Uterus (tissue), 4 donors: ENCODE measurements around the gene PFKFB3. TPM values are rescaled to one million over a fixed set of nuclear protein-coding genes. Genes with fewer than 3 reads are reported as not detected.
A peak's percentile ranks its signal among the peaks of the same experiment; 100 is the strongest.

ENCODE experiments used
- DNase-seq, 2 donors: peaks; one replicate each; pipeline ENCODE4 v3.0.0-alpha.2; 2019 to 2020
- H3K27ac ChIP-seq, 2 donors: fragments of 200-600 bp; sonication (generic); 1 replicate in 1 of 2; 2 replicates in 1 of 2; pipeline ENCODE4 v1.5.1; 2016 to 2018
- H3K27me3 ChIP-seq, 2 donors: fragments of 200-600 bp; sonication (generic); one replicate each; pipeline ENCODE4 v1.5.1; 2018 to 2019; ENCODE audit warnings: control low read depth in 1 of 2
- H3K36me3 ChIP-seq, 2 donors: fragments of 200-600 bp; sonication (generic); one replicate each; pipeline ENCODE4 v1.5.1; 2019; ENCODE audit warnings: control low read depth in 1 of 2
- H3K4me1 ChIP-seq, 2 donors: fragments of 200-600 bp; sonication (generic); one replicate each; pipeline ENCODE4 v1.5.1; 2018 to 2019; ENCODE audit warnings: control low read depth in 1 of 2
- H3K4me3 ChIP-seq, 2 donors: fragments of 200-600 bp; sonication (generic); 1 replicate in 1 of 2; 2 replicates in 1 of 2; pipeline ENCODE4 v1.5.1; 2018 to 2019; ENCODE audit warnings: mild to moderate bottlenecking in 1 of 2
- H3K9me3 ChIP-seq, 2 donors: fragments of 200-600 bp; sonication (generic); one replicate each; pipeline ENCODE4 v1.5.1; 2019; ENCODE audit warnings: control low read depth in 1 of 2
- CTCF ChIP-seq, 4 experiments: fragments of 200-600 bp in 2 of 4; fragments of 450-650 bp in 2 of 4; sonication (generic) in 2 of 4; IDR thresholded peaks; one replicate each; pipeline ENCODE4 v1.5.1; 2016 to 2019; ENCODE audit warnings: antibody characterized with exemption in 4 of 4, mild to moderate bottlenecking in 2 of 4, moderate library complexity in 1 of 4
- POLR2A ChIP-seq, 2 donors: fragments of 450-650 bp; IDR thresholded peaks; one replicate each; pipeline ENCODE4 v1.6.1; 2016; ENCODE audit warnings: antibody characterized with exemption in 2 of 2, mild to moderate bottlenecking in 1 of 2, moderate library complexity in 1 of 2
- intact Hi-C: fragments of 100-400 bp; cut with DNase I; formaldehyde crosslinking; loops from one replicate; pipeline ENCODE4 v1.15.1; 2023; ENCODE audit warnings: low total_unique reads
- total RNA-seq, 4 donors: library from RNA; depleted of rRNA in 3 of 4; stranded (reverse); fragments of >200 nt in 3 of 4; gene quantifications; one replicate each; pipeline versions ENCODE4 v1.1.0 to v1.2.4, GENCODE V29; 2014 to 2023
- donor health status: DM: yes; HTN: yes; CAD: no.

Gene PFKFB3
- total RNA-seq, 4 donors from 2014 or later, result 7.4 to 54.5 (median 14.7) TPM

DNA sequence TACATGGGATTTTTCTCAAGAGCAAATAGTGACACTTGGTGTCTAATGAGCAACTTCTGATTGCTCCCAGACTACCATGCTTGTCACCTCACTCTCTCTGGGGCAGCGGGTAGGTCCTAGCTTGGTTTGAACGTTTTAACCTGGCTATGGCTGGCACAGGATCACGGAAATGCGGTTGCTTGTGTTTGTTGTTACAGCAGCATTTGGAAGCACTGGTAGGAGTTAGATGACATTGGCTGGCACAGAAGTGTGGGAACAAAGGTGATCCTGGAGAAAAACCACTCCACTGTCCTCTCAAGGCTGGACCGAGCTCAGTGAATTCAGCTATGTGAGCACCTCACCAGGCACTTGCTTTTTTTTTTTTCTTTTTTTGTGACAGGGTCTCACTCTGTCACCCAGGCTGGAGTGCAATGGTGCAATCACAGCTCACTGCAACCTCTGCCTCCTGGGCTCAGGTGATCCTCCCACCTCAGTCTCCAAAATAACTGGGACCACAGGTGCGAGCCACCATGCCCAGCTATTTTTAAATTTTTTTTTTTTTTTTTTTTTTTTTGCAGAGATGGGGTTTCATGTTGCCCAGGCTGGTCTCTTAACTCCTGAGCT lies 3.5 kb upstream of the PFKFB3 start:
- Histone ChIP-seq H3K27me3 (no peaks in the 10 kb centered on the region), H3K27ac (no peak overlapping the region), H3K4me3 (no peak overlapping the region), H3K36me3 (no peaks in the 10 kb centered on the region), H3K4me1 (peaks cover 0 to 14% of the 10 kb centered on the region in 2 donors), H3K9me3 (no peaks in the 10 kb centered on the region)
- intact Hi-C loops, result no loop called here
- no peak for DNase-seq
- TF ChIP-seq CTCF (IDR thresholded peaks at IDR 0.05) (no peak), POLR2A (IDR thresholded peaks at IDR 0.05) (no peak)

DNA sequence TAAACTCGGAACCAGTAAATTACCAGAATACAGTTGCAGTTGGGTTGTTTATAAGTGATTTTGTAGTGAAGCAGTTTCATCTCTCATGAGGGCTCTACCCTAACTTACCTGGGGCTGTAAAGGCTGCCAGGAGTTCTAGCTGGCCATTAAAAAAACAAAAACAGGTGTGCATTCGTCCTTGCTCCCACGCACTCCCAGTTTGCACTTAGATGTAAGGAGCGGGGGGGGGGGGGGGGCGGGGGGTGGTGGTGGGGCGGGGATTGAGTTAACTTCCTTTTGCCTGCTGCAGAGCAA lies 2.3 kb upstream of the PFKFB3 start:
- TF ChIP-seq POLR2A (IDR thresholded peaks at IDR 0.05) (no peak), CTCF (IDR thresholded peaks at IDR 0.05) (no peak)
- Histone ChIP-seq H3K4me3 (peak overlapping the region in 1 of 2 donors; percentile 49), H3K4me1 (peaks cover 0 to 22% of the 10 kb centered on the region in 2 donors)

GRCh38 chr10:6200734-6201515 lies 1.8 kb upstream of the PFKFB3 start:
- no peaks in the 10 kb centered on the region for H3K27me3 ChIP-seq
- peak overlapping the region; percentile 49 to 64 for H3K4me3 ChIP-seq
- no peaks in the 10 kb centered on the region for H3K36me3 ChIP-seq
- no peak for TF ChIP-seq POLR2A (IDR thresholded peaks at IDR 0.05)
- TF ChIP-seq CTCF (IDR thresholded peaks at IDR 0.05), result no peak
- intact Hi-C loops, result loop anchor here (5.0 to 10.0 kb wide), 3 partner anchors 56 to 204 kb away; no protein-coding TSS in a partner anchor
- H3K9me3 ChIP-seq, result no peaks in the 10 kb centered on the region
- DNase-seq, result peak; percentile 40 to 47
- peaks cover 0 to 22% of the 10 kb centered on the region in 2 donors for H3K4me1 ChIP-seq
- H3K27ac ChIP-seq, result peak overlapping the region; percentile 87 to 96

More for the DNA sequence above, 2.3 kb upstream of the PFKFB3 start:
- Histone ChIP-seq H3K36me3 (no peaks in the 10 kb centered on the region), H3K9me3 (no peaks in the 10 kb centered on the region), H3K27ac (peak overlapping the region; percentile 25 to 87), H3K27me3 (no peaks in the 10 kb centered on the region)
- intact Hi-C loops, result loop anchor here (5.0 to 10.0 kb wide), 3 partner anchors 56 to 204 kb away; no protein-coding TSS in a partner anchor
- DNase-seq, result no peak

GRCh38 chr10:6201516-6201975 lies 1.2 kb upstream of the PFKFB3 start:
- peaks cover 0 to 22% of the 10 kb centered on the region in 2 donors for H3K4me1 ChIP-seq
- peak overlapping the region; percentile 87 to 96 for H3K27ac ChIP-seq
- no peaks in the 10 kb centered on the region for H3K36me3 ChIP-seq
- intact Hi-C loops, result loop anchor here (5.0 to 10.0 kb wide), 3 partner anchors 57 to 203 kb away; no protein-coding TSS in a partner anchor
- H3K27me3 ChIP-seq, result no peaks in the 10 kb centered on the region
- no peaks in the 10 kb centered on the region for H3K9me3 ChIP-seq
- DNase-seq, result peak; percentile 57 to 59
- peak in 3 of 4 experiments; percentile 4 to 12 (median 11) for TF ChIP-seq CTCF (IDR thresholded peaks at IDR 0.05)
- TF ChIP-seq POLR2A (IDR thresholded peaks at IDR 0.05), result no peak
- peak overlapping the region; percentile 49 to 64 for H3K4me3 ChIP-seq
